ENCODE measurements around the gene B3GALNT2.
"Not testable (repeated sequence)": the region's sequence is repeated elsewhere in the genome, so short reads cannot be mapped to it uniquely, and the experiment has no call there.

B3GALNT2 gene

GRCh38 chr1:235468970-235469369 lies 35.3 kb downstream of the B3GALNT2 start:
- Histone ChIP-seq H3K79me2 (ENCODE audit: insufficient read depth, low read length) (no peaks in the 10 kb centered on the region), H3K9me3 (ENCODE audit: insufficient read depth, low read length) (no peaks in the 10 kb centered on the region), H3K36me3 (ENCODE audit: low read length) (no peaks in the 10 kb centered on the region), H3K9ac (ENCODE audit: low read length) (no peak overlapping the region), H3F3A (ENCODE audit: insufficient read depth) (0 out of 2 replicates have a peak, but pooled peaks cover 3% of the 10 kb centered on the region), H3K27ac (ENCODE audit: low read depth, low read length) (no peak overlapping the region), H4K20me1 (ENCODE audit: low read depth, low read length) (no peaks in the 10 kb centered on the region), H3K27me3 (ENCODE audit: low read length) (no peaks in the 10 kb centered on the region), H2AFZ (ENCODE audit: low read depth, low read length, severe bottlenecking) (no peak overlapping the region), H3K9me2 (replicated peaks; ENCODE audit: insufficient read depth, low read length) (no peaks in the 10 kb centered on the region), H3K4me2 (ENCODE audit: low read depth, low read length, poor library complexity, severe bottlenecking) (no peak overlapping the region), H3K4me3 (ENCODE audit: insufficient read depth, low read length, poor library complexity, severe bottlenecking) (no peak overlapping the region)
- TF ChIP-seq CTCF (IDR thresholded peaks at IDR 0.05; ENCODE audit: insufficient read depth, low read length, poor library complexity, severe bottlenecking) (no peak), EZH2phosphoT487 (conservative IDR thresholded peaks at IDR 0.05; ENCODE audit: low read length) (no peak)

GRCh38 chr1:235468004-235468403 lies 36.2 kb downstream of the B3GALNT2 start:
- TF ChIP-seq EZH2phosphoT487 (conservative IDR thresholded peaks at IDR 0.05; ENCODE audit: low read length): no peak
- TF ChIP-seq CTCF (IDR thresholded peaks at IDR 0.05; ENCODE audit: insufficient read depth, low read length, poor library complexity, severe bottlenecking): no peak
- H4K20me1 ChIP-seq (ENCODE audit: low read depth, low read length): no peaks in the 10 kb centered on the region
- H3K27ac ChIP-seq (ENCODE audit: low read depth, low read length): no peak overlapping the region
- no peak overlapping the region for H3K9ac ChIP-seq (ENCODE audit: low read length)
- no peak overlapping the region for H2AFZ ChIP-seq (ENCODE audit: low read depth, low read length, severe bottlenecking)
- no peak overlapping the region for H3K4me2 ChIP-seq (ENCODE audit: low read depth, low read length, poor library complexity, severe bottlenecking)
- no peak overlapping the region for H3K4me3 ChIP-seq (ENCODE audit: insufficient read depth, low read length, poor library complexity, severe bottlenecking)
- H3K36me3 ChIP-seq (ENCODE audit: low read length): no peaks in the 10 kb centered on the region
- no peaks in the 10 kb centered on the region for H3K9me2 ChIP-seq (replicated peaks; ENCODE audit: insufficient read depth, low read length)
- 0 out of 2 replicates have a peak, but pooled peaks cover 3% of the 10 kb centered on the region for H3F3A ChIP-seq (ENCODE audit: insufficient read depth)
- no peaks in the 10 kb centered on the region for H3K9me3 ChIP-seq (ENCODE audit: insufficient read depth, low read length)
- no peaks in the 10 kb centered on the region for H3K79me2 ChIP-seq (ENCODE audit: insufficient read depth, low read length)
- no peaks in the 10 kb centered on the region for H3K27me3 ChIP-seq (ENCODE audit: low read length)

GRCh38 chr1:235465066-235465465 lies 39.2 kb downstream of the B3GALNT2 start:
- H3K79me2 ChIP-seq (ENCODE audit: insufficient read depth, low read length): no peaks in the 10 kb centered on the region

GRCh38 chr1:235462832-235463231 lies 41.4 kb downstream of the B3GALNT2 start:
- H3K4me3 ChIP-seq (ENCODE audit: insufficient read depth, low read length, poor library complexity, severe bottlenecking); H3K9ac ChIP-seq (ENCODE audit: low read length): not testable (repeated sequence)

More at GRCh38 chr1:235465066-235465465, 39.2 kb downstream of the B3GALNT2 start:
- Histone ChIP-seq H3F3A (ENCODE audit: insufficient read depth) (0 out of 2 replicates have a peak, but pooled peaks cover 7% of the 10 kb centered on the region), H3K4me2 (ENCODE audit: low read depth, low read length, poor library complexity, severe bottlenecking) (no peak overlapping the region), H3K27ac (ENCODE audit: low read depth, low read length) (no peak overlapping the region), H4K20me1 (ENCODE audit: low read depth, low read length) (no peaks in the 10 kb centered on the region), H2AFZ (ENCODE audit: low read depth, low read length, severe bottlenecking) (no peak overlapping the region), H3K9me2 (replicated peaks; ENCODE audit: insufficient read depth, low read length) (no peaks in the 10 kb centered on the region), H3K4me3 (ENCODE audit: insufficient read depth, low read length, poor library complexity, severe bottlenecking) (no peak overlapping the region), H3K9ac (ENCODE audit: low read length) (no peak overlapping the region), H3K36me3 (ENCODE audit: low read length) (no peaks in the 10 kb centered on the region), H3K9me3 (ENCODE audit: insufficient read depth, low read length) (no peaks in the 10 kb centered on the region), H3K27me3 (ENCODE audit: low read length) (no peaks in the 10 kb centered on the region)
- TF ChIP-seq CTCF (IDR thresholded peaks at IDR 0.05; ENCODE audit: insufficient read depth, low read length, poor library complexity, severe bottlenecking) (no peak), EZH2phosphoT487 (conservative IDR thresholded peaks at IDR 0.05; ENCODE audit: low read length) (no peak)

More at GRCh38 chr1:235462832-235463231, 41.4 kb downstream of the B3GALNT2 start:
- not testable (repeated sequence) for H3K27me3 ChIP-seq (ENCODE audit: low read length); H3K4me2 ChIP-seq (ENCODE audit: low read depth, low read length, poor library complexity, severe bottlenecking); H4K20me1 ChIP-seq (ENCODE audit: low read depth, low read length); H2AFZ ChIP-seq (ENCODE audit: low read depth, low read length, severe bottlenecking); H3K9me2 ChIP-seq (replicated peaks; ENCODE audit: insufficient read depth, low read length); H3K27ac ChIP-seq (ENCODE audit: low read depth, low read length); H3F3A ChIP-seq (ENCODE audit: insufficient read depth); H3K36me3 ChIP-seq (ENCODE audit: low read length); H3K79me2 ChIP-seq (ENCODE audit: insufficient read depth, low read length); H3K9me3 ChIP-seq (ENCODE audit: insufficient read depth, low read length)
